Measurements from ENCODE around the gene RET.

DNA sequence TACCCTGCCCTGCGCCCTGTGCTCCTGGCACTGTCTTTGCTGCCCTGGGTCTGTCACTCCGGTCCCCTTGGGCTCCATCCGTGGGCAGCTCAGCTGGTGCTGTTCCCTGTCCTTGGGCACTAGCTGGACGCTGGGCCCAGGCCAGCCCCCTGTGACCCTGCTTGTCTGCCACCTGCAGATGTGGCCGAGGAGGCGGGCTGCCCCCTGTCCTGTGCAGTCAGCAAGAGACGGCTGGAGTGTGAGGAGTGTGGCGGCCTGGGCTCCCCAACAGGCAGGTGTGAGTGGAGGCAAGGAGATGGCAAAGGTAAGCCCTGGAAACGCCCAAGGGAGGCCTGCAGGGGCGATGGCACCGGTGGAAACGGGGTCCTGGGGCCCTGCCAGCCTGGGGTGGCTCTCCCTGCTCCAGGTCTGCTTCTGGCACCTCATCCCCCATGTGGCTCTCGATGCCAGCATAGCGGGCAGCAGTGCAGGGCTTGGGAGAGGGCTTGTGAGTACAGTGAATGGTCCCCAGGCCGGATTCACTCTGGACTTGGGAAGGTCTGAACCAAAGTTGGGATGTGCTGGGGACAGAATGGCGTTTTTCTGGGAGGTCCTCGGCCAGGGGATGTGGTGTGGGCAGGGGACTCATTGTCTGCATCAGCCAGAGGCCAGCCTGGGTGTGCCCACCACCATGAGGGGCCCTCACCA is 35.2 kb downstream of the RET start:
- TF ChIP-seq, protein P1, sequence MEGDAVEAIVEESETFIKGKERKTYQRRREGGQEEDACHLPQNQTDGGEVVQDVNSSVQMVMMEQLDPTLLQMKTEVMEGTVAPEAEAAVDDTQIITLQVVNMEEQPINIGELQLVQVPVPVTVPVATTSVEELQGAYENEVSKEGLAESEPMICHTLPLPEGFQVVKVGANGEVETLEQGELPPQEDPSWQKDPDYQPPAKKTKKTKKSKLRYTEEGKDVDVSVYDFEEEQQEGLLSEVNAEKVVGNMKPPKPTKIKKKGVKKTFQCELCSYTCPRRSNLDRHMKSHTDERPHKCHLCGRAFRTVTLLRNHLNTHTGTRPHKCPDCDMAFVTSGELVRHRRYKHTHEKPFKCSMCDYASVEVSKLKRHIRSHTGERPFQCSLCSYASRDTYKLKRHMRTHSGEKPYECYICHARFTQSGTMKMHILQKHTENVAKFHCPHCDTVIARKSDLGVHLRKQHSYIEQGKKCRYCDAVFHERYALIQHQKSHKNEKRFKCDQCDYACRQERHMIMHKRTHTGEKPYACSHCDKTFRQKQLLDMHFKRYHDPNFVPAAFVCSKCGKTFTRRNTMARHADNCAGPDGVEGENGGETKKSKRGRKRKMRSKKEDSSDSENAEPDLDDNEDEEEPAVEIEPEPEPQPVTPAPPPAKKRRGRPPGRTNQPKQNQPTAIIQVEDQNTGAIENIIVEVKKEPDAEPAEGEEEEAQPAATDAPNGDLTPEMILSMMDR (IDR thresholded peaks at IDR 0.05): no peak
- TF ChIP-seq POLR2A (IDR thresholded peaks at IDR 0.05): no peak

All from right lobe of liver (tissue), 4 donors.